D721Med (cell line): ENCODE data around the gene GADL1.

Experiments
- DNase-seq: peaks from one replicate; pipeline ENCODE4 v3.0.0; 2011; ENCODE audit warnings: low spot score; ENCODE audit not compliant: insufficient read length
- FAIRE-seq: peaks from 2 replicates; lab custom pipeline; 2011; peaks lifted over from hg19 to GRCh38; lab: Jason Lieb, UNC
- CTCF ChIP-seq: IDR thresholded peaks from 2 replicates; pipeline ENCODE4 v1.5.1; 2012; ENCODE audit warnings: mild to moderate bottlenecking, control low read depth; ENCODE audit not compliant: insufficient read depth; ENCODE audit errors: missing control alignments

The GADL1 gene

GRCh38 chr3:30681649-30682211, 212.7 kb downstream of the GADL1 start:
- DNase-seq (no peak), FAIRE-seq (no peak)
- no peak for TF ChIP-seq CTCF

- DNase-seq, result no peak
- no peak for TF ChIP-seq CTCF
- no peak for FAIRE-seq
Measured at GRCh38 chr3:30680789-30681648, 213.4 kb downstream of the GADL1 start.

GRCh38 chr3:30679045-30679444, 215.4 kb downstream of the GADL1 start:
- no peak for DNase-seq
- FAIRE-seq, result no peak
- TF ChIP-seq CTCF, result no peak

- no peak for TF ChIP-seq CTCF
- DNase-seq (no peak), FAIRE-seq (no peak)
Measured at GRCh38 chr3:30677347-30677685, 217.1 kb downstream of the GADL1 start.

- FAIRE-seq, result no peak
- DNase-seq, result no peak
- no peak for TF ChIP-seq CTCF
Measured at GRCh38 chr3:30676424-30677346, 217.8 kb downstream of the GADL1 start.
